Endodermal cell (in vitro differentiated cells): ENCODE measurements around the gene DDAH1. TPM values are rescaled to one million over a fixed set of nuclear protein-coding genes. Genes with fewer than 3 reads are reported as not detected.

Experiments
- DNase-seq: peaks from one replicate; pipeline ENCODE4 v3.0.0-alpha.2; 2017
- H3K27ac ChIP-seq: 2 replicates; pipeline ENCODE4 v1.5.1; 2013; ENCODE audit warnings: mild to moderate bottlenecking, low read depth, low read length, moderate library complexity
- H3K27me3 ChIP-seq: 2 replicates; pipeline ENCODE4 v1.6.1; 2013; ENCODE audit warnings: mild to moderate bottlenecking, low read length, moderate library complexity; ENCODE audit not compliant: insufficient read depth, control insufficient read depth, poor library complexity, severe bottlenecking
- H3K36me3 ChIP-seq: 2 replicates; pipeline ENCODE4 v1.7.0; 2013; ENCODE audit warnings: mild to moderate bottlenecking, low read length, moderate library complexity; ENCODE audit not compliant: control insufficient read depth, insufficient read depth
- H3K4me1 ChIP-seq: one replicate; pipeline ENCODE4 v1.7.0; 2013; ENCODE audit warnings: low read length; ENCODE audit not compliant: control insufficient read depth, insufficient read depth
- H3K4me3 ChIP-seq: 2 replicates; pipeline ENCODE4 v1.5.1; 2013; ENCODE audit warnings: mild to moderate bottlenecking, low read length, moderate library complexity
- H3K9ac ChIP-seq: 2 replicates; pipeline ENCODE4 v1.6.1; 2013; ENCODE audit warnings: mild to moderate bottlenecking, low read length, moderate library complexity; ENCODE audit not compliant: poor library complexity, severe bottlenecking; ENCODE audit errors: extremely low read depth
- H3K9me3 ChIP-seq: 2 replicates; pipeline ENCODE4 v1.6.1; 2013; ENCODE audit warnings: mild to moderate bottlenecking, low read length, moderate library complexity; ENCODE audit not compliant: control insufficient read depth
- H3K27ac Mint-ChIP-seq: 2 replicates; pipeline ENCODE4 v1.8.0; 2020; ENCODE audit warnings: mixed read lengths
- H3K27me3 Mint-ChIP-seq: 2 replicates; pipeline ENCODE4 v1.8.0; 2021; ENCODE audit warnings: mild to moderate bottlenecking, mixed read lengths; ENCODE audit not compliant: insufficient read depth
- H3K36me3 Mint-ChIP-seq: 2 replicates; pipeline ENCODE4 v1.8.0; 2020; ENCODE audit warnings: low read depth, mixed read lengths
- H3K4me1 Mint-ChIP-seq: 2 replicates; pipeline ENCODE4 v1.8.0; 2020; ENCODE audit warnings: mixed read lengths
- H3K4me3 Mint-ChIP-seq: 2 replicates; pipeline ENCODE4 v1.8.0; 2020; ENCODE audit warnings: mild to moderate bottlenecking, moderate library complexity, mixed read lengths
- H3K9me3 Mint-ChIP-seq: 2 replicates; pipeline ENCODE4 v1.8.0; 2020; ENCODE audit warnings: mild to moderate bottlenecking, mixed read lengths
- CTCF ChIP-seq: fragments of 200-600 bp; sonication (generic); conservative IDR thresholded peaks from 2 replicates; pipeline ENCODE4 v1.5.0; 2021; ENCODE audit warnings: antibody characterized with exemption, mild to moderate bottlenecking
- WGBS, 2 experiments: methylation state at CpG; one replicate each; pipeline versions ENCODE4 v1.1.5 to v1.1.7; 2013; ENCODE audit warnings: missing lambda C conversion rate in 2 of 2, mixed read lengths in 1 of 2; ENCODE audit not compliant: insufficient coverage in 1 of 2, insufficient read length in 1 of 2; 5-methylcytosine and 5-hydroxymethylcytosine counted together
- total RNA-seq, 2 donors: library from RNA; stranded (reverse); fragmentation: NEBNext Ultra II Directional in 1 of 2; extraction: Animal tissue kit (Norgen Biotek cat#: 25700) in 1 of 2; gene quantifications; 2 replicates in 1 of 2; 3 replicates in 1 of 2; pipeline ENCODE4 v1.2.1, GENCODE V29; 2021

The DDAH1 gene
- total RNA-seq, 2 donors from 2014 or later, result 16.3 to 22.8 TPM

- Histone ChIP-seq H3K36me3 (no peaks in the 10 kb centered on the region), H3K4me3 (no peak overlapping the region), H3K9me3 (no peaks in the 10 kb centered on the region), H3K4me1 (no peaks in the 10 kb centered on the region), H3K27me3 (no peaks in the 10 kb centered on the region), H3K9ac (no peak overlapping the region), H3K27ac (no peak overlapping the region)
- H3K4me1 Mint-ChIP-seq, result peaks cover 9% of the 10 kb centered on the region
- H3K27ac Mint-ChIP-seq, result no peak overlapping the region
- H3K4me3 Mint-ChIP-seq, result no peak overlapping the region
- TF ChIP-seq CTCF, result no peak
- DNase-seq, result no peak
- H3K36me3 Mint-ChIP-seq, result no peaks in the 10 kb centered on the region
- H3K9me3 Mint-ChIP-seq, result no peaks in the 10 kb centered on the region
- H3K27me3 Mint-ChIP-seq, result no peaks in the 10 kb centered on the region
These were observed 103.2 kb downstream of the DDAH1 start for GRCh38 chr1:85361606-85362296.

GRCh38 chr1:85360730-85361493 is 104.0 kb downstream of the DDAH1 start:
- no peak overlapping the region for H3K4me3 Mint-ChIP-seq
- Histone ChIP-seq H3K4me1 (no peaks in the 10 kb centered on the region), H3K27me3 (no peaks in the 10 kb centered on the region), H3K36me3 (no peaks in the 10 kb centered on the region), H3K9me3 (no peaks in the 10 kb centered on the region), H3K27ac (no peak overlapping the region), H3K4me3 (no peak overlapping the region), H3K9ac (no peak overlapping the region)
- DNase-seq, result no peak
- no peaks in the 10 kb centered on the region for H3K36me3 Mint-ChIP-seq
- H3K9me3 Mint-ChIP-seq, result no peaks in the 10 kb centered on the region
- H3K4me1 Mint-ChIP-seq, result peaks cover 3% of the 10 kb centered on the region
- H3K27me3 Mint-ChIP-seq, result no peaks in the 10 kb centered on the region
- WGBS, 2 experiments, result 88 to 96% methylated on average over 3 of the region's 3 CpGs
- H3K27ac Mint-ChIP-seq, result no peak overlapping the region
- no peak for TF ChIP-seq CTCF

- no peak overlapping the region for H3K27ac Mint-ChIP-seq
These were observed 104.9 kb downstream of the DDAH1 start for GRCh38 chr1:85359874-85360721.

More at GRCh38 chr1:85359874-85360721, 104.9 kb downstream of the DDAH1 start:
- H3K27me3 ChIP-seq, result no peaks in the 10 kb centered on the region
- Mint-ChIP-seq H3K27me3 (no peaks in the 10 kb centered on the region), H3K4me1 (no peaks in the 10 kb centered on the region), H3K4me3 (no peak overlapping the region), H3K9me3 (no peaks in the 10 kb centered on the region), H3K36me3 (no peaks in the 10 kb centered on the region)
- H3K27ac ChIP-seq, result no peak overlapping the region
- 91 to 94% methylated on average over 1 of the region's 1 CpG for WGBS, 2 experiments
- no peak overlapping the region for H3K9ac ChIP-seq
- TF ChIP-seq CTCF, result no peak
- no peak for DNase-seq
- no peaks in the 10 kb centered on the region for H3K9me3 ChIP-seq
- H3K4me3 ChIP-seq, result no peak overlapping the region
- no peaks in the 10 kb centered on the region for H3K4me1 ChIP-seq
- no peaks in the 10 kb centered on the region for H3K36me3 ChIP-seq
